GM10248 (cell line): ENCODE measurements around the gene SORL1-AS1.

Experiments used
- CTCF ChIA-PET: fragments of 300-600 bp; sonication (Branson Sonifier 250); formaldehyde crosslinking; extraction: SDS; loops from one replicate; lab custom pipeline; 2021; ENCODE audit warnings: antibody characterized with exemption; lab: Yijun Ruan, JAX
- POLR2A ChIA-PET: fragments of 350-650 bp; sonication (Branson Sonifier 250); formaldehyde crosslinking; extraction: SDS; loops from one replicate; lab custom pipeline; 2020; ENCODE audit warnings: antibody characterized with exemption; lab: Yijun Ruan, JAX
- DNase-seq: peaks from one replicate; pipeline ENCODE4 v3.0.0; 2012; ENCODE audit errors: extremely low spot score
- TF ChIP-seq, protein P1 (sequence below): IDR thresholded peaks from 2 replicates; pipeline ENCODE4 v1.5.1; 2012; ENCODE audit warnings: mild to moderate bottlenecking, low read depth; ENCODE audit errors: extremely low read depth, missing control alignments, control extremely low read depth

Gene SORL1-AS1

DNA sequence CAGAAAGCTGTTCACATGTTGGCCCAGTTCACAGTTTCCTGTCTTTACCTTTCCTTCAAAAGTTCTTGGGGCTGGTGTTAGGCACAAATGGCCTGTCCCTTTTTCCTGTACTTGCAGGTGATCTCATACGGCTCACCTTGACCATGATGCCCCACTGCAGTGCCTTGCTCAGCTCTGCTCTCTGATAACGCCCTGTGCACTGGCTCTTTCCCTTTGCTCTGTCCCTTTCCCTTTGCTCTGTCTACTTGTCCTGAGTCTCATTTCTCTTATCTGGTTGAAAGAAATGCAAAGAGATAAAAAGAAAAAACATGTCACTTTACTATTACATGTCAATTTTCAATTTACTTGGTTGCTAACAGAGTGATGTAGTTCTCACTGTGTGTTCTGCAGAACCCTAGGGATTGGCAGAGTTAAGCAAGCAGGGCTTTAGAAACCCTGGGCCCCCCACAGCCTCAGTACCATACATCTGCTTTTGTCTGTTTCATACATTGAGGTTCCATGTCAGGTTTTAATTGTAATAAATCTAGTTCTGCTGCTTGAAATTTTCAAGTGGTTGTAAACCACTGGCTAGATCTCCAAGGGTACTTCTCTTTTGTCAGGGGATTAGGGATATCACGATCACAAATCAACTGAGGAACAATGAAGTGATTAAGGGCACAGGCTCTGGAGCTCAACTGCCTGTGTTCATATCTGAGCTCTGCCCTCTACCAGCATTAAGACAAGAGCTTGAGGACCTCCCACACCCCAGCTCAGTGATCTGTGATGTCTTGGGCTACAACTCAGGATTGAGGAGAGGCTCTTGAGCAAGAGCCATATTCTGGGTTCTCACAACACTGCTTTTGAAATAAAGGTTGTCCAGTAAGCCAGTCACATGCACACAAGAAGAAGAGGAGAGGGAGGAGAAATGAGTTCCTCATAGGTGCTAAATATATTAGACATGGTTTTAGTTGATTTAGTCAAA, 16.9 kb downstream of the SORL1-AS1 start:
- DNase-seq, result no peak
- ChIA-PET POLR2A (interaction anchor here (0.6 kb wide), 1 partner anchor 1626 kb away, joined by 5 read pairs; the partner anchor contains the start of gene HSPA8), CTCF (interaction anchor here (0.9 to 5.0 kb wide), 7 partner anchors 8 to 98 kb away, joined by 3 to 21 read pairs (median 4); no protein-coding TSS in a partner anchor)
- TF ChIP-seq, protein P1, sequence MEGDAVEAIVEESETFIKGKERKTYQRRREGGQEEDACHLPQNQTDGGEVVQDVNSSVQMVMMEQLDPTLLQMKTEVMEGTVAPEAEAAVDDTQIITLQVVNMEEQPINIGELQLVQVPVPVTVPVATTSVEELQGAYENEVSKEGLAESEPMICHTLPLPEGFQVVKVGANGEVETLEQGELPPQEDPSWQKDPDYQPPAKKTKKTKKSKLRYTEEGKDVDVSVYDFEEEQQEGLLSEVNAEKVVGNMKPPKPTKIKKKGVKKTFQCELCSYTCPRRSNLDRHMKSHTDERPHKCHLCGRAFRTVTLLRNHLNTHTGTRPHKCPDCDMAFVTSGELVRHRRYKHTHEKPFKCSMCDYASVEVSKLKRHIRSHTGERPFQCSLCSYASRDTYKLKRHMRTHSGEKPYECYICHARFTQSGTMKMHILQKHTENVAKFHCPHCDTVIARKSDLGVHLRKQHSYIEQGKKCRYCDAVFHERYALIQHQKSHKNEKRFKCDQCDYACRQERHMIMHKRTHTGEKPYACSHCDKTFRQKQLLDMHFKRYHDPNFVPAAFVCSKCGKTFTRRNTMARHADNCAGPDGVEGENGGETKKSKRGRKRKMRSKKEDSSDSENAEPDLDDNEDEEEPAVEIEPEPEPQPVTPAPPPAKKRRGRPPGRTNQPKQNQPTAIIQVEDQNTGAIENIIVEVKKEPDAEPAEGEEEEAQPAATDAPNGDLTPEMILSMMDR, result no peak

DNA sequence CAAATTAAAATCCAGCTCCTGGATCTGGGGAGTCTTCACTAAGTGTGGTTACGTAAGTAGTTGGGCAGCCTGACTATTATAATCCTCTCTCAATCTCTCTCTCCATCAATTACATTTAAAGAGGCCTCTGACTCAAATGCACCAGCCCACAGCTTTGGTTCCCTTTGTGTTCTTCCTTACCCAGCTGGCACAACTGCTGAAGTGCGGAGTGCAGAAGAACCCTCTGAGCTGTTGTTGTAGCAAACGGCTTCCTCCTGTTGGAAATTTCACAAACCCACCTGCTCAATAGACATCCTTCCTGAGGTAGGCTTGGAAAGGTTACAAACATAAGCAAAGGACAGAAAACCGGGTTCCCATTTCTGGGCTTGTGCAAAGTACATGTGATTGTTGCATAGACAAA, 17.6 kb downstream of the SORL1-AS1 start:
- TF ChIP-seq, protein P1, result no peak
- DNase-seq, result no peak
- ChIA-PET CTCF (interaction anchor here (1.0 to 5.0 kb wide), 6 partner anchors 9 to 97 kb away, joined by 3 to 21 read pairs (median 6); no protein-coding TSS in a partner anchor), POLR2A (no interaction called here)

DNA sequence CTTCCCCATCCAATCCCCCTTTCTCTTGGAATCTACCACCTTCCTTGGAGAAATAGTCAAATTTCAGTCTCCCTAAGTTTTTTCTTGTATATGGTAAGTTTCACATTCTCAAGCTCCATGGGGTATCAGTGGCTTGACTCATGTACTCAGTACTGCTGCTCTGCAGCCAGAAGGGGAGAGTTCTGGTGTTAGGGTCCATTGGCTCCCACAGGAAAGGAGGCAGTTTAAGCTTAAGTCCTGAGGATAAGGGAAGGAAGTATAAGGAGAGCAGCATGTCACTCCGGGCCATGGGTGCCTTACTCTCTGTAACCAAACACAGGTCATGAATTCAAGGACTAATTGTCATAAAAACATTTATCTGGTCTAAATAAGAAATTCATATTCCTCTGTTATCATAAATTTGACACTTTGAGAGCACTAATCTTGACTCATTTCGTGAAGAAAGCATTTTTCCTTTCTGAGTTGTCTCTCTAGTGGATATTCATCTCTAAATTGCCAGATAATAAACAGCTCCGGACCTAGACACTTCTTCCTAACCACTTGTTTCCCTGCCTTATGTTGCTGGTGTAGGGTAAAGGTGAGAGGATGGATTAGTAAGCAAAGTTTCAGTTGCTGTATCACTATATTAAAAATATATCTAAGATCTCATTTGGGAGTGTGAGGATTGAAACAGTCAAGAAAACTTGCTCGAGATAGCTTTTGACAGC, 20.8 kb downstream of the SORL1-AS1 start:
- CTCF ChIA-PET, result interaction anchor here (1.2 to 5.0 kb wide), 5 partner anchors 10 to 25 kb away, joined by 3 to 21 read pairs (median 5); no protein-coding TSS in a partner anchor
- no peak for DNase-seq
- POLR2A ChIA-PET, result interaction anchor here (0.5 kb wide), 1 partner anchor 120 kb away, joined by 3 read pairs; no protein-coding TSS in a partner anchor
- TF ChIP-seq, protein P1, result no peak

DNA sequence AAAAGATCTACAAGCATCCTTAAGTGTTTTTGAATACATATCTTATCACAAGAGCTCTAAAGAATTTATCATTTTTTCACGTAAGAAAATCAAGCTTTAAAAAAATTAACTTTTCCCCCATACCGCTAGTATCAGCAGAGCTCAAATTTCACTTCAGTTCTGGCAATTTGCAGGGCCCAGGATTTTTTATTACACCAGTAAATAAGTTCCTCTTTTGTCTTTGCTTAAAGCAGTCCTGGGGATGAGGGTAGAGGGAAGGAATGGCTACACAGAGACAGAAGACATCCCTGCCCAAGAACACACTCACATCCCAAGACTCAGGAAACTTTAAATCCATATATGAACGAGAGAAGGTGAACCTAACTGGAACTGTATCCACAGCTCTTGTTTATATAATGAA, 23.2 kb downstream of the SORL1-AS1 start:
- TF ChIP-seq, protein P1, result no peak
- no peak for DNase-seq
- ChIA-PET POLR2A (no interaction called here), CTCF (interaction anchor here (1.0 to 1.8 kb wide), 8 partner anchors 10 to 162 kb away, joined by 3 to 8 read pairs (median 3); no protein-coding TSS in a partner anchor)

DNA sequence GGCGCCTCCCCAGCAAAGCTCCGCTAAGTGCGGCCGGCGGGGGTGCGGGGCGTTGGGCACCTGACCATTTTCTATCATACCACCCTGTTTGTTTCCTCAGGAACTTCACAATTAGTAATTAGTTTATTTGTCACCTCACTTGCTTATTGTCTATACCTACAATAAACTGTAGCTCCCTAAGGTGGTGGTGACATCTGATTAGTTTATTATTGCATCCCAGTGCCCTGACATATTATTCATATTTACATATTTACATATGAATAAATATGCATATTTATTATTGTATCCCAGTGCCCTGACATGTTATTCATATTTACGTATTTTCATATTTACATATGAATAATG, 25.4 kb downstream of the SORL1-AS1 start:
- CTCF ChIA-PET, result interaction anchor here (0.6 to 1.4 kb wide), 12 partner anchors 10 to 109 kb away, joined by 3 to 13 read pairs (median 3); no protein-coding TSS in a partner anchor
- DNase-seq, result no peak
- TF ChIP-seq, protein P1, result no peak
- POLR2A ChIA-PET, result interaction anchor here (0.6 kb wide), 1 partner anchor 19 kb away, joined by 3 read pairs; no protein-coding TSS in a partner anchor
